HEK293 (cell line): Measurements from ENCODE around the gene THRAP3.
A peak's percentile ranks its signal among the peaks of the same experiment; 100 is the strongest.
"Not testable (repeated sequence)": the region's sequence is repeated elsewhere in the genome, so short reads cannot be mapped to it uniquely, and the experiment has no call there.

Source experiments
- CTCF ChIA-PET: fragments of 350-600 bp; formaldehyde crosslinking; extraction: SDS; loops from one replicate; lab custom pipeline; 2021; ENCODE audit warnings: antibody characterized with exemption; lab: Yijun Ruan, JAX
- POLR2A ChIA-PET: fragments of 300-600 bp; formaldehyde crosslinking; extraction: SDS; loops from one replicate; lab custom pipeline; 2020; ENCODE audit warnings: antibody characterized with exemption, inconsistent platforms; lab: Yijun Ruan, JAX
- H3K27ac ChIP-seq: fragments of 200-500 bp; sonication (Bioruptor generic); 2 replicates; pipeline ENCODE4 v1.5.1; 2014; ENCODE audit warnings: low read depth, low read length, control low read depth, inconsistent platforms; ENCODE audit errors: extremely low read depth
- H3K36me3 ChIP-seq, 2 experiments: fragments of 200-500 bp in 1 of 2; sonication (Bioruptor generic) in 1 of 2; 1 replicate in 1 of 2; 2 replicates in 1 of 2; pipeline ENCODE4 v1.5.1; 2014 to 2017; ENCODE audit warnings: inconsistent platforms in 2 of 2, low read length in 2 of 2; ENCODE audit not compliant: control insufficient read depth in 2 of 2, insufficient read depth in 1 of 2
- H3K4me1 ChIP-seq: fragments of 200-500 bp; sonication (Bioruptor generic); 2 replicates; pipeline ENCODE4 v1.5.1; 2014; ENCODE audit warnings: mild to moderate bottlenecking, low read length, inconsistent platforms; ENCODE audit not compliant: control insufficient read depth, insufficient read depth
- H3K4me3 ChIP-seq: 2 replicates; pipeline ENCODE4 v1.5.1; 2011; ENCODE audit warnings: low read depth, mild to moderate bottlenecking, control low read depth, low read length, moderate library complexity
- H3K9me3 ChIP-seq: fragments of 200-500 bp; sonication (Bioruptor generic); 2 replicates; pipeline ENCODE4 v1.5.1; 2014; ENCODE audit warnings: low read depth, low read length, inconsistent platforms; ENCODE audit not compliant: control insufficient read depth, insufficient read depth
- CTCF ChIP-seq: fragments of 450-650 bp; formaldehyde crosslinking; IDR thresholded peaks from 2 replicates; pipeline ENCODE4 v1.5.1; 2016; ENCODE audit warnings: missing biosample characterization, missing genetic modification characterization
- MYNN ChIP-seq: fragments of 450-650 bp; formaldehyde crosslinking; IDR thresholded peaks from 2 replicates; pipeline ENCODE4 v1.5.1; 2016; ENCODE audit warnings: missing biosample characterization, missing genetic modification characterization, borderline replicate concordance
- PATZ1 ChIP-seq: fragments of 450-650 bp; formaldehyde crosslinking; IDR thresholded peaks from 2 replicates; pipeline ENCODE4 v1.5.1; 2016; ENCODE audit warnings: missing biosample characterization, missing genetic modification characterization
- PRDM6 ChIP-seq: fragments of 450-650 bp; formaldehyde crosslinking; IDR thresholded peaks from 2 replicates; pipeline ENCODE4 v1.5.1; 2017; ENCODE audit warnings: missing biosample characterization, missing genetic modification characterization
- ZBTB10 ChIP-seq: fragments of 450-650 bp; formaldehyde crosslinking; IDR thresholded peaks from 2 replicates; pipeline ENCODE4 v1.5.1; 2016; ENCODE audit warnings: missing biosample characterization, missing genetic modification characterization
- ZBTB26 ChIP-seq: fragments of 450-650 bp; formaldehyde crosslinking; optimal IDR thresholded peaks from 2 replicates; pipeline ENCODE3; 2016; ENCODE audit warnings: missing biosample characterization, mild to moderate bottlenecking, missing genetic modification characterization
- ZFP3 ChIP-seq: fragments of 450-650 bp; formaldehyde crosslinking; IDR thresholded peaks from 2 replicates; pipeline ENCODE4 v1.5.1; 2016; ENCODE audit warnings: low read depth, missing biosample characterization, missing genetic modification characterization
- ZFP69B ChIP-seq: fragments of 450-650 bp; formaldehyde crosslinking; IDR thresholded peaks from 2 replicates; pipeline ENCODE4 v1.5.1; 2016; ENCODE audit warnings: missing biosample characterization, missing genetic modification characterization
- ZNF169 ChIP-seq: fragments of 450-650 bp; formaldehyde crosslinking; IDR thresholded peaks from 2 replicates; pipeline ENCODE4 v1.5.1; 2016; ENCODE audit warnings: missing biosample characterization, missing genetic modification characterization
- ZNF202 ChIP-seq: fragments of 450-650 bp; formaldehyde crosslinking; IDR thresholded peaks from 2 replicates; pipeline ENCODE4 v1.5.1; 2016; ENCODE audit warnings: missing biosample characterization, missing genetic modification characterization, borderline replicate concordance
- ZNF24 ChIP-seq: fragments of 450-650 bp; formaldehyde crosslinking; IDR thresholded peaks from 2 replicates; pipeline ENCODE4 v1.5.1; 2016; ENCODE audit warnings: missing biosample characterization, missing genetic modification characterization
- ZNF324 ChIP-seq: fragments of 450-650 bp; formaldehyde crosslinking; IDR thresholded peaks from 2 replicates; pipeline ENCODE4 v1.5.1; 2016; ENCODE audit warnings: missing biosample characterization, missing genetic modification characterization
- ZNF391 ChIP-seq: fragments of 450-650 bp; formaldehyde crosslinking; IDR thresholded peaks from 2 replicates; pipeline ENCODE4 v1.5.1; 2016; ENCODE audit warnings: low read depth, missing biosample characterization, missing genetic modification characterization, borderline replicate concordance
- ZNF473 ChIP-seq: fragments of 450-650 bp; formaldehyde crosslinking; IDR thresholded peaks from 2 replicates; pipeline ENCODE4 v1.5.1; 2017; ENCODE audit warnings: missing biosample characterization, missing genetic modification characterization
- ZNF629 ChIP-seq: fragments of 450-650 bp; formaldehyde crosslinking; IDR thresholded peaks from 2 replicates; pipeline ENCODE4 v1.5.1; 2017; ENCODE audit warnings: missing biosample characterization, missing genetic modification characterization
- ZNF664 ChIP-seq: fragments of 450-650 bp; formaldehyde crosslinking; IDR thresholded peaks from 2 replicates; pipeline ENCODE4 v1.5.1; 2016; ENCODE audit warnings: missing biosample characterization, missing genetic modification characterization
- ZSCAN18 ChIP-seq: fragments of 450-650 bp; formaldehyde crosslinking; IDR thresholded peaks from 2 replicates; pipeline ENCODE4 v1.5.1; 2016; ENCODE audit warnings: missing biosample characterization, missing genetic modification characterization

The THRAP3 gene

GRCh38 chr1:36251794-36252481 lies 27.7 kb downstream of the THRAP3 start:
- Histone ChIP-seq H3K4me1 (peaks cover 15% of the 10 kb centered on the region), H3K9me3 (no peaks in the 10 kb centered on the region), H3K27ac (no peak overlapping the region), H3K36me3 (peaks cover 3 to 10% of the 10 kb centered on the region in 2 experiments; a peak in 2 of 3 replicates), H3K4me3 (no peak overlapping the region)
- TF ChIP-seq ZBTB10 (tag by site-specific recombination) (no peak), MYNN (peak; percentile 75), ZNF664 (tag by site-specific recombination) (no peak), PRDM6 (tag by site-specific recombination) (peak; percentile 57)
- ChIA-PET CTCF (interaction anchor here (1.9 kb wide), 1 partner anchor 34 kb away, joined by 7 read pairs; no protein-coding TSS in a partner anchor), POLR2A (no interaction called here)

GRCh38 chr1:36252482-36252824 lies 28.2 kb downstream of the THRAP3 start:
- H3K27ac ChIP-seq, POLR2A ChIA-PET, H3K9me3 ChIP-seq, H3K4me3 ChIP-seq, H3K36me3 ChIP-seq: not testable (repeated sequence)
- CTCF ChIA-PET, result interaction anchor here (1.3 to 1.9 kb wide), 2 partner anchors 12 to 33 kb away, joined by 3 to 7 read pairs; no protein-coding TSS in a partner anchor
- peaks cover 18% of the 10 kb centered on the region for H3K4me1 ChIP-seq

GRCh38 chr1:36253161-36253862 lies 29.1 kb downstream of the THRAP3 start:
- ChIA-PET CTCF (interaction anchor here (0.7 to 1.9 kb wide), 5 partner anchors 13 to 93 kb away, joined by 3 to 7 read pairs (median 3); no protein-coding TSS in a partner anchor), POLR2A (interaction anchor here (0.6 to 1.3 kb wide), 3 partner anchors 29 to 144 kb away, joined by 3 to 9 read pairs (median 3); partner anchors contain the start of genes LSM10 and THRAP3)
- Histone ChIP-seq H3K4me3 (no peak overlapping the region), H3K36me3 (peaks cover 3 to 10% of the 10 kb centered on the region in 2 experiments; a peak in 2 of 3 replicates), H3K4me1 (peaks cover 24% of the 10 kb centered on the region), H3K9me3 (no peaks in the 10 kb centered on the region), H3K27ac (no peak overlapping the region)
- TF ChIP-seq ZNF629 (peak; percentile 85), ZSCAN18 (no peak), ZNF391 (tag by site-specific recombination) (no peak), ZNF169 (tag by site-specific recombination) (no peak), CTCF (tag by site-specific recombination) (no peak), ZBTB26 (tag by site-specific recombination) (no peak), ZNF24 (tag by site-specific recombination) (no peak), ZFP3 (no peak), ZFP69B (tag by site-specific recombination) (peak; percentile 35; the same call in 1 of the 2 replicates), PATZ1 (tag by site-specific recombination) (no peak), ZNF202 (tag by site-specific recombination) (no peak), ZNF473 (tag by site-specific recombination) (no peak), ZNF324 (tag by site-specific recombination) (no peak)
